WTC11 (cell line): ENCODE measurements around the gene NRG2. TPM values are rescaled to one million over a fixed set of nuclear protein-coding genes. Genes with fewer than 3 reads are reported as not detected.
A peak's percentile ranks its signal among the peaks of the same experiment; 100 is the strongest.

Experiments
- ATAC-seq: fragments of 200-7000 bp; cut with Tn5 transposase; 2 replicates; pipeline ENCODE4 v1.10.0; 2021; ENCODE audit warnings: mild to moderate bottlenecking, moderate library complexity
- CTCF ChIA-PET: fragments of 300-600 bp; sonication (Branson Sonifier 250); formaldehyde crosslinking; loops from one replicate; lab custom pipeline; 2021; ENCODE audit warnings: antibody characterized with exemption; lab: Charles Lee
- POLR2A ChIA-PET: fragments of 350-600 bp; sonication (Branson Sonifier 250); formaldehyde crosslinking; loops from one replicate; lab custom pipeline; 2021; ENCODE audit warnings: antibody characterized with exemption; lab: Charles Lee
- DNase-seq: peaks from one replicate; pipeline ENCODE4 v3.0.0; 2021; ENCODE audit warnings: low spot score
- H3K27ac Mint-ChIP-seq: 2 replicates; pipeline ENCODE4 v1.8.0; 2021; ENCODE audit warnings: mixed read lengths
- H3K27me3 Mint-ChIP-seq: 2 replicates; pipeline ENCODE4 v1.8.0; 2021; ENCODE audit warnings: low read depth, mild to moderate bottlenecking, moderate library complexity, mixed read lengths
- H3K36me3 Mint-ChIP-seq: 2 replicates; pipeline ENCODE4 v1.8.0; 2021; ENCODE audit warnings: mixed read lengths
- H3K4me1 Mint-ChIP-seq: 2 replicates; pipeline ENCODE4 v1.8.0; 2022; ENCODE audit warnings: mixed read lengths
- H3K4me3 Mint-ChIP-seq: 2 replicates; pipeline ENCODE4 v1.8.0; 2021; ENCODE audit warnings: mild to moderate bottlenecking, moderate library complexity, mixed read lengths
- H3K9me3 Mint-ChIP-seq: 2 replicates; pipeline ENCODE4 v1.8.0; 2021; ENCODE audit warnings: mixed read lengths
- ELF4 ChIP-seq: sonication (generic); formaldehyde crosslinking; IDR thresholded peaks from 2 replicates; pipeline ENCODE4 v1.8.1; 2022; ENCODE audit warnings: low read depth, mild to moderate bottlenecking, moderate library complexity, missing genetic modification reagents
- GRHL2 ChIP-seq: fragments of 250-450 bp; sonication (Bioruptor Pico); IDR thresholded peaks from 2 replicates; pipeline ENCODE4 v1.8.0; 2022; ENCODE audit warnings: mild to moderate bottlenecking, moderate library complexity; ENCODE audit not compliant: insufficient replicate concordance, severe bottlenecking
- HMGA2 ChIP-seq: fragments of 250-450 bp; sonication (Bioruptor Pico); IDR thresholded peaks from 2 replicates; pipeline ENCODE4 v1.4.0; 2021; ENCODE audit warnings: mild to moderate bottlenecking, moderate library complexity
- JAZF1 ChIP-seq: fragments of 250-450 bp; sonication (Bioruptor Pico); IDR thresholded peaks from 2 replicates; pipeline ENCODE4 v1.9.0; 2021; ENCODE audit warnings: moderate library complexity, mild to moderate bottlenecking, inconsistent platforms
- KAT7 ChIP-seq: sonication (generic); formaldehyde crosslinking; IDR thresholded peaks from 2 replicates; pipeline ENCODE4 v1.8.1; 2023; ENCODE audit warnings: missing genetic modification reagents, mild to moderate bottlenecking, borderline replicate concordance
- MXD4 ChIP-seq: fragments of 250-450 bp; sonication (Bioruptor Pico); IDR thresholded peaks from 2 replicates; pipeline ENCODE4 v1.8.0; 2021; ENCODE audit warnings: mild to moderate bottlenecking, moderate library complexity, borderline replicate concordance
- NFATC4 ChIP-seq: fragments of 250-450 bp; sonication (Bioruptor Pico); IDR thresholded peaks from 2 replicates; pipeline ENCODE4 v1.9.0; 2021; ENCODE audit warnings: mild to moderate bottlenecking
- NR1H2 ChIP-seq: sonication (generic); formaldehyde crosslinking; IDR thresholded peaks from 2 replicates; pipeline ENCODE4 v1.9.0; 2021; ENCODE audit warnings: mild to moderate bottlenecking, moderate library complexity, missing genetic modification reagents
- NR3C1 ChIP-seq: sonication (generic); formaldehyde crosslinking; conservative IDR thresholded peaks from 2 replicates; pipeline ENCODE4 v1.8.1; 2023; ENCODE audit warnings: low read depth, mild to moderate bottlenecking, missing genetic modification reagents
- SMAD3 ChIP-seq: sonication (generic); formaldehyde crosslinking; IDR thresholded peaks from 2 replicates; pipeline ENCODE4 v1.8.0; 2022; ENCODE audit warnings: missing genetic modification reagents, mild to moderate bottlenecking, borderline replicate concordance
- ZBTB21 ChIP-seq: sonication (generic); formaldehyde crosslinking; IDR thresholded peaks from 2 replicates; pipeline ENCODE4 v1.8.1; 2023; ENCODE audit warnings: mild to moderate bottlenecking, missing genetic modification reagents, borderline replicate concordance
- ZNF263 ChIP-seq: sonication (generic); formaldehyde crosslinking; IDR thresholded peaks from 2 replicates; pipeline ENCODE4 v1.8.1; 2022; ENCODE audit warnings: low read depth, mild to moderate bottlenecking, moderate library complexity, missing genetic modification reagents
- ZNF416 ChIP-seq: fragments of 250-450 bp; sonication (Bioruptor Pico); IDR thresholded peaks from 2 replicates; pipeline ENCODE4 v1.9.0; 2021; ENCODE audit warnings: mild to moderate bottlenecking, inconsistent platforms
- ZNF671 ChIP-seq: fragments of 250-450 bp; sonication (Bioruptor Pico); IDR thresholded peaks from 2 replicates; pipeline ENCODE4 v1.8.0; 2021; ENCODE audit warnings: mild to moderate bottlenecking
- total RNA-seq: library from RNA; stranded (reverse); gene quantifications from 3 replicates; pipeline ENCODE4 v1.2.3, GENCODE V29; 2021
- TF ChIP-seq, protein P1 (sequence below): fragments of 250-450 bp; sonication (Bioruptor Pico); IDR thresholded peaks from 2 replicates; pipeline ENCODE4 v1.8.0; 2021; ENCODE audit warnings: mild to moderate bottlenecking
- TF ChIP-seq, protein P2 (sequence below): sonication (generic); formaldehyde crosslinking; IDR thresholded peaks from 2 replicates; pipeline ENCODE4 v1.8.1; 2023; ENCODE audit warnings: mild to moderate bottlenecking, moderate library complexity, missing genetic modification reagents
- TF ChIP-seq, protein P3 (sequence below): fragments of 250-450 bp; sonication (Bioruptor Pico); IDR thresholded peaks from 2 replicates; pipeline ENCODE4 v1.9.0; 2021; ENCODE audit warnings: mild to moderate bottlenecking
- TF ChIP-seq, protein P4 (sequence below): sonication (generic); formaldehyde crosslinking; IDR thresholded peaks from 2 replicates; pipeline ENCODE4 v1.8.1; 2023; ENCODE audit warnings: mild to moderate bottlenecking, missing genetic modification reagents, moderate library complexity
- TF ChIP-seq, protein P5 (sequence below): sonication (generic); formaldehyde crosslinking; IDR thresholded peaks from 2 replicates; pipeline ENCODE4 v1.8.1; 2023; ENCODE audit warnings: mild to moderate bottlenecking, missing genetic modification reagents

Gene NRG2
- total RNA-seq, 1 experiment from 2014 or later: 0.44 TPM

DNA sequence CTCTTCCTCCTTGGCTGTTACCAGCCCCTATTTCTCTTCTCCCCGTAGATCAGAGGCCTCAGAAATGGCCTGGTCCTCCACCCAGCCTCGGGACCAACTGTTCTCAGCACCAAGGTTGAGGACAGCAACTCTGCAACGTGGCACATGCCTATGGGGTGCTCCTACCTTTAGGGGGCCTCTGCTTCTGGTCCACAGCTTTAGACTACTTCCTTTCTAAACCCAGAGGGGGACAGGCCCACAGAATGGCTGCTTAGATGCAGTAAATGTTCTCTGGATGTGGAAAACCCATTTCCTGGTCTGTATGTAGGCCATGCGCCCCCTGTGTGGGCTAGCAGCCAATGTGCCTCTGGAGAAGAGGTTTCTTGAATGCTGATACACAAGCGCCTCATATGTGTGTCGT lies 68.4 kb downstream of the NRG2 start:
- Mint-ChIP-seq H3K4me1 (no peaks in the 10 kb centered on the region), H3K36me3 (no peaks in the 10 kb centered on the region), H3K27ac (no peak overlapping the region), H3K9me3 (no peaks in the 10 kb centered on the region), H3K27me3 (peaks cover 17% of the 10 kb centered on the region)
- ChIA-PET POLR2A (no interaction called here), CTCF (interaction anchor here (0.7 to 1.6 kb wide), 5 partner anchors 8 to 323 kb away, joined by 3 read pairs; no protein-coding TSS in a partner anchor)
- ATAC-seq: peak; percentile 87
- DNase-seq: no peak
- TF ChIP-seq NR1H2 (CRISPR knock-in tag): no peak
- no peak for TF ChIP-seq JAZF1 (CRISPR knock-in tag)
- TF ChIP-seq, protein P1, sequence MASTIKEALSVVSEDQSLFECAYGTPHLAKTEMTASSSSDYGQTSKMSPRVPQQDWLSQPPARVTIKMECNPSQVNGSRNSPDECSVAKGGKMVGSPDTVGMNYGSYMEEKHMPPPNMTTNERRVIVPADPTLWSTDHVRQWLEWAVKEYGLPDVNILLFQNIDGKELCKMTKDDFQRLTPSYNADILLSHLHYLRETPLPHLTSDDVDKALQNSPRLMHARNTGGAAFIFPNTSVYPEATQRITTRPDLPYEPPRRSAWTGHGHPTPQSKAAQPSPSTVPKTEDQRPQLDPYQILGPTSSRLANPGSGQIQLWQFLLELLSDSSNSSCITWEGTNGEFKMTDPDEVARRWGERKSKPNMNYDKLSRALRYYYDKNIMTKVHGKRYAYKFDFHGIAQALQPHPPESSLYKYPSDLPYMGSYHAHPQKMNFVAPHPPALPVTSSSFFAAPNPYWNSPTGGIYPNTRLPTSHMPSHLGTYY (CRISPR knock-in tag): no peak
- TF ChIP-seq, all 79 proteins: peak for 0
- no peak overlapping the region for H3K4me3 Mint-ChIP-seq

DNA sequence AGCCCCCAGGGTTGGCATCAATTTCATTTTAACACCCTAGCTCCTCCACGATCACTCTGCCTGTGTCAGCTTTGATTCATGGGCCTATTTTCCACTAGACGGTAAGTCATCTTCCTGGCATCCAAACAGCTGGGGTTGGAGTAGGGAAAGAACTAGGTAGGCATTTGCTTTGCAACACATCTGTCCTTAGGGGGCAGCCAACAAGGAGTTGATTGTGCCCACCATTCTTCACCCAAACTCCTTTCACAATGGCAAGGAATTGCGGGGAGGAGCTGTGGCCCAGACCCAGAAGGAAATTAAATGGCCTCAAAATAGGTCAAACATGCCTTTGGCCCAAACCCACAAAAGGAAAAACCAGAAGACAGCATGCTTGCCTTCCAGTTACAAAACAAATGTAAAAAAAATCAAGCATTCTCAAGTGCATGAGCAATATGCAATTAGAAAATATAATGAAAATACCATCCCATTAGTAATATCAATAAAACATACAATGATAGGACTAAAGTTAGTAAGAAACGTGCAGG lies 71.8 kb downstream of the NRG2 start:
- H3K36me3 Mint-ChIP-seq: no peaks in the 10 kb centered on the region
- no peak overlapping the region for H3K27ac Mint-ChIP-seq
- POLR2A ChIA-PET: no interaction called here
- H3K4me3 Mint-ChIP-seq: no peak overlapping the region
- no peaks in the 10 kb centered on the region for H3K4me1 Mint-ChIP-seq
- H3K27me3 Mint-ChIP-seq: peaks cover 15% of the 10 kb centered on the region
- no peak for ATAC-seq
- TF ChIP-seq JAZF1 (CRISPR knock-in tag): no peak
- TF ChIP-seq MXD4 (CRISPR knock-in tag): no peak
- TF ChIP-seq, protein P2, sequence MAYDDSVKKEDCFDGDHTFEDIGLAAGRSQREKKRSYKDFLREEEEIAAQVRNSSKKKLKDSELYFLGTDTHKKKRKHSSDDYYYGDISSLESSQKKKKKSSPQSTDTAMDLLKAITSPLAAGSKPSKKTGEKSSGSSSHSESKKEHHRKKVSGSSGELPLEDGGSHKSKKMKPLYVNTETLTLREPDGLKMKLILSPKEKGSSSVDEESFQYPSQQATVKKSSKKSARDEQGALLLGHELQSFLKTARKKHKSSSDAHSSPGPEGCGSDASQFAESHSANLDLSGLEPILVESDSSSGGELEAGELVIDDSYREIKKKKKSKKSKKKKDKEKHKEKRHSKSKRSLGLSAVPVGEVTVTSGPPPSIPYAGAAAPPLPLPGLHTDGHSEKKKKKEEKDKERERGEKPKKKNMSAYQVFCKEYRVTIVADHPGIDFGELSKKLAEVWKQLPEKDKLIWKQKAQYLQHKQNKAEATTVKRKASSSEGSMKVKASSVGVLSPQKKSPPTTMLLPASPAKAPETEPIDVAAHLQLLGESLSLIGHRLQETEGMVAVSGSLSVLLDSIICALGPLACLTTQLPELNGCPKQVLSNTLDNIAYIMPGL (CRISPR knock-in tag): no peak
- TF ChIP-seq, all 79 proteins: peak for 0
- CTCF ChIA-PET: interaction anchor here (0.8 to 6.8 kb wide), 8 partner anchors 9 to 235 kb away, joined by 3 to 207 read pairs (median 4); partner anchors contain the start of gene NRG2
- DNase-seq: no peak
- no peaks in the 10 kb centered on the region for H3K9me3 Mint-ChIP-seq

DNA sequence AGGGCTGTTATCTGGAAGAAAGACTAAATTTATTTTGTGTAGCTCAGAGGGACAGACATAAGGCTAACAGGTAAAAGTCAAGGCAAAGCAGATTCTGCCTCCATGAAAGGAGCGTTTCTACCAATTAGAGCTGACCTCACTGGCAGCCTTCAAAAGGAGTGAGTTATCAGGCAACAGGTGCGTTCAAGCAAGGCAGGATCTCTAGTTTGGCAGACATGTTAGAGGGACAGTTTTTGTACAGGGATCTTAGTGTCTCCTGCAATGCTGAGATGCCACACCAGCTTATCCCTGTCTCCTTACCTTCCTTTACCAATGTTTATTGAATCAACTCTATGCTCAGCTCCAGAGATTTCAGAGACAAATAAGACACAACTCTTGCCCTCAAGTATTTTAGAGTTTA lies 73.8 kb downstream of the NRG2 start:
- CTCF ChIA-PET: interaction anchor here (0.6 to 6.8 kb wide), 91 partner anchors 7 to 451 kb away, joined by 3 to 207 read pairs (median 7); partner anchors contain the start of genes CXXC5, NRG2, PSD2 and PURA

More for the DNA sequence above, 73.8 kb downstream of the NRG2 start:
- H3K4me1 Mint-ChIP-seq: no peaks in the 10 kb centered on the region
- no peak overlapping the region for H3K4me3 Mint-ChIP-seq
- no peak overlapping the region for H3K27ac Mint-ChIP-seq
- TF ChIP-seq NFATC4 (CRISPR knock-in tag) (no peak), GRHL2 (CRISPR knock-in tag) (no peak), ELF4 (no peak), SMAD3 (CRISPR knock-in tag) (no peak), ZNF416 (CRISPR knock-in tag) (no peak), ZNF263 (CRISPR knock-in tag) (no peak), ZNF671 (CRISPR knock-in tag) (no peak), NR1H2 (CRISPR knock-in tag) (no peak), HMGA2 (CRISPR knock-in tag) (no peak), NR3C1 (CRISPR knock-in tag) (no peak), ZBTB21 (CRISPR knock-in tag) (no peak), KAT7 (no peak)
- TF ChIP-seq, protein P3, sequence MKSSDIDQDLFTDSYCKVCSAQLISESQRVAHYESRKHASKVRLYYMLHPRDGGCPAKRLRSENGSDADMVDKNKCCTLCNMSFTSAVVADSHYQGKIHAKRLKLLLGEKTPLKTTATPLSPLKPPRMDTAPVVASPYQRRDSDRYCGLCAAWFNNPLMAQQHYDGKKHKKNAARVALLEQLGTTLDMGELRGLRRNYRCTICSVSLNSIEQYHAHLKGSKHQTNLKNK (CRISPR knock-in tag): no peak
- TF ChIP-seq, protein P4, sequence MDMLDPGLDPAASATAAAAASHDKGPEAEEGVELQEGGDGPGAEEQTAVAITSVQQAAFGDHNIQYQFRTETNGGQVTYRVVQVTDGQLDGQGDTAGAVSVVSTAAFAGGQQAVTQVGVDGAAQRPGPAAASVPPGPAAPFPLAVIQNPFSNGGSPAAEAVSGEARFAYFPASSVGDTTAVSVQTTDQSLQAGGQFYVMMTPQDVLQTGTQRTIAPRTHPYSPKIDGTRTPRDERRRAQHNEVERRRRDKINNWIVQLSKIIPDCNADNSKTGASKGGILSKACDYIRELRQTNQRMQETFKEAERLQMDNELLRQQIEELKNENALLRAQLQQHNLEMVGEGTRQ (CRISPR knock-in tag): no peak
- TF ChIP-seq, protein P2 (CRISPR knock-in tag): no peak
- TF ChIP-seq, protein P5, sequence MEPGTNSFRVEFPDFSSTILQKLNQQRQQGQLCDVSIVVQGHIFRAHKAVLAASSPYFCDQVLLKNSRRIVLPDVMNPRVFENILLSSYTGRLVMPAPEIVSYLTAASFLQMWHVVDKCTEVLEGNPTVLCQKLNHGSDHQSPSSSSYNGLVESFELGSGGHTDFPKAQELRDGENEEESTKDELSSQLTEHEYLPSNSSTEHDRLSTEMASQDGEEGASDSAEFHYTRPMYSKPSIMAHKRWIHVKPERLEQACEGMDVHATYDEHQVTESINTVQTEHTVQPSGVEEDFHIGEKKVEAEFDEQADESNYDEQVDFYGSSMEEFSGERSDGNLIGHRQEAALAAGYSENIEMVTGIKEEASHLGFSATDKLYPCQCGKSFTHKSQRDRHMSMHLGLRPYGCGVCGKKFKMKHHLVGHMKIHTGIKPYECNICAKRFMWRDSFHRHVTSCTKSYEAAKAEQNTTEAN (CRISPR knock-in tag): no peak
- no peaks in the 10 kb centered on the region for H3K36me3 Mint-ChIP-seq
- H3K9me3 Mint-ChIP-seq: no peaks in the 10 kb centered on the region
- peaks cover 15% of the 10 kb centered on the region for H3K27me3 Mint-ChIP-seq
- POLR2A ChIA-PET: interaction anchor here (0.6 to 1.1 kb wide), 3 partner anchors 97 to 377 kb away, joined by 4 to 8 read pairs (median 4); no protein-coding TSS in a partner anchor
- no peak for ATAC-seq
- DNase-seq: no peak
